Measurements from ENCODE around the gene SLC6A6. TPM values are rescaled to one million over a fixed set of nuclear protein-coding genes. Genes with fewer than 3 reads are reported as not detected.

SLC6A6 gene
- polyA plus RNA-seq, 1 of the 3 experiments (the other 2 are of a cell fraction): 19.1 TPM

DNA sequence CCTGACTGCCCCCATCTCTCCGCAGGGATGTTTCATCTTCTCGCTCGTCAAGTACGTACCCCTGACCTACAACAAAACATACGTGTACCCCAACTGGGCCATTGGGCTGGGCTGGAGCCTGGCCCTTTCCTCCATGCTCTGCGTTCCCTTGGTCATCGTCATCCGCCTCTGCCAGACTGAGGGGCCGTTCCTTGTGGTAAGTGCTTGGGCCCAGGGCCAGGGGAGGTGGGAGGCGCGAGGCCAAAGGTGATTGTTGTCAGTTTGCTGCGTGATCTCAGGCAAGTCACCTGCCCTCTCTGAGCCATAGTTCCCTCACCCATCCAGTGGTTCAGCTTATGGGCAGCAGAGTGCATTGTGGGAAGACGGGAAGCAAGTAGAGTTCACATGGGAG, 79.2 kb downstream of the SLC6A6 start:
- CTCF ChIA-PET: interaction anchor here (5.9 kb wide), 1 partner anchor 14 kb away, joined by 43 read pairs; no protein-coding TSS in a partner anchor
- H3K9me2 ChIP-seq: no peaks in the 10 kb centered on the region
- H4K20me1 ChIP-seq (ENCODE audit: insufficient read depth): no peaks in the 10 kb centered on the region
- H3K4me1 ChIP-seq (ENCODE audit: control insufficient read depth in 1 of 2, insufficient read depth in 2 of 2, low read depth in 1 of 2, low read length in 1 of 2): peaks cover 0 to 14% of the 10 kb centered on the region in 2 experiments; a peak in 1 of 4 replicates
- H3K9me3 ChIP-seq: no peaks in the 10 kb centered on the region
- POLR2A ChIA-PET: no interaction called here
- no peaks in the 10 kb centered on the region for H3K79me2 ChIP-seq (ENCODE audit: insufficient read depth)
- H2AFZ ChIP-seq (ENCODE audit: low read depth): no peak overlapping the region
- no peak overlapping the region for H3K4me3 ChIP-seq (ENCODE audit: low read depth in 2 of 2, low read length in 1 of 2)
- peaks cover 23 to 51% of the 10 kb centered on the region in 2 experiments for H3K36me3 ChIP-seq (replicated peaks in 1 of 2; ENCODE audit: control insufficient read depth in 1 of 2, insufficient read depth in 2 of 2, low read length in 1 of 2)
- no peak overlapping the region for H3K9ac ChIP-seq
- no peaks in the 10 kb centered on the region for H3F3A ChIP-seq (replicated peaks; ENCODE audit: insufficient read depth)
- H3K27me3 ChIP-seq (ENCODE audit: insufficient read depth): no peaks in the 10 kb centered on the region
- WGBS (ENCODE audit: low lambda C conversion rate): 98% methylated on average over 13 of the region's 13 CpGs
- H3K27ac ChIP-seq (ENCODE audit: low read depth in 2 of 2, low read length in 1 of 2): no peak overlapping the region
- no peak for DNase-seq
- TF ChIP-seq NFIC (IDR thresholded peaks at IDR 0.05; ENCODE audit: borderline replicate concordance): no peak
- no peak for TF ChIP-seq YY1 (IDR thresholded peaks at IDR 0.05; ENCODE audit: low read depth)
- no peak for TF ChIP-seq GABPA (IDR thresholded peaks at IDR 0.05; ENCODE audit: low read depth)
- TF ChIP-seq RFX5 (IDR thresholded peaks at IDR 0.05; ENCODE audit: low read length): no peak
- no peak for TF ChIP-seq TEAD4 (IDR thresholded peaks at IDR 0.05; ENCODE audit: borderline replicate concordance, insufficient read depth)
- TF ChIP-seq, protein P1, sequence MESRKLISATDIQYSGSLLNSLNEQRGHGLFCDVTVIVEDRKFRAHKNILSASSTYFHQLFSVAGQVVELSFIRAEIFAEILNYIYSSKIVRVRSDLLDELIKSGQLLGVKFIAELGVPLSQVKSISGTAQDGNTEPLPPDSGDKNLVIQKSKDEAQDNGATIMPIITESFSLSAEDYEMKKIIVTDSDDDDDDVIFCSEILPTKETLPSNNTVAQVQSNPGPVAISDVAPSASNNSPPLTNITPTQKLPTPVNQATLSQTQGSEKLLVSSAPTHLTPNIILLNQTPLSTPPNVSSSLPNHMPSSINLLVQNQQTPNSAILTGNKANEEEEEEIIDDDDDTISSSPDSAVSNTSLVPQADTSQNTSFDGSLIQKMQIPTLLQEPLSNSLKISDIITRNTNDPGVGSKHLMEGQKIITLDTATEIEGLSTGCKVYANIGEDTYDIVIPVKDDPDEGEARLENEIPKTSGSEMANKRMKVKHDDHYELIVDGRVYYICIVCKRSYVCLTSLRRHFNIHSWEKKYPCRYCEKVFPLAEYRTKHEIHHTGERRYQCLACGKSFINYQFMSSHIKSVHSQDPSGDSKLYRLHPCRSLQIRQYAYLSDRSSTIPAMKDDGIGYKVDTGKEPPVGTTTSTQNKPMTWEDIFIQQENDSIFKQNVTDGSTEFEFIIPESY (IDR thresholded peaks at IDR 0.05; ENCODE audit: borderline replicate concordance, low read depth): no peak
- TF ChIP-seq TCF12 (IDR thresholded peaks at IDR 0.05): no peak
- TF ChIP-seq FOXM1 (IDR thresholded peaks at IDR 0.05; ENCODE audit: low read depth): no peak
- TF ChIP-seq RCOR1 (IDR thresholded peaks at IDR 0.05; ENCODE audit: low read length): no peak
- no peak for TF ChIP-seq GATA2 (CRISPR knock-in tag; IDR thresholded peaks at IDR 0.05)
- TF ChIP-seq SIN3A (IDR thresholded peaks at IDR 0.05; ENCODE audit: borderline replicate concordance, low read depth, low read length): no peak
- TF ChIP-seq, protein P2, sequence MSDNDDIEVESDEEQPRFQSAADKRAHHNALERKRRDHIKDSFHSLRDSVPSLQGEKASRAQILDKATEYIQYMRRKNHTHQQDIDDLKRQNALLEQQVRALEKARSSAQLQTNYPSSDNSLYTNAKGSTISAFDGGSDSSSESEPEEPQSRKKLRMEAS (IDR thresholded peaks at IDR 0.05; ENCODE audit: low read depth): no peak
- H3K4me2 ChIP-seq: no peak overlapping the region

DNA sequence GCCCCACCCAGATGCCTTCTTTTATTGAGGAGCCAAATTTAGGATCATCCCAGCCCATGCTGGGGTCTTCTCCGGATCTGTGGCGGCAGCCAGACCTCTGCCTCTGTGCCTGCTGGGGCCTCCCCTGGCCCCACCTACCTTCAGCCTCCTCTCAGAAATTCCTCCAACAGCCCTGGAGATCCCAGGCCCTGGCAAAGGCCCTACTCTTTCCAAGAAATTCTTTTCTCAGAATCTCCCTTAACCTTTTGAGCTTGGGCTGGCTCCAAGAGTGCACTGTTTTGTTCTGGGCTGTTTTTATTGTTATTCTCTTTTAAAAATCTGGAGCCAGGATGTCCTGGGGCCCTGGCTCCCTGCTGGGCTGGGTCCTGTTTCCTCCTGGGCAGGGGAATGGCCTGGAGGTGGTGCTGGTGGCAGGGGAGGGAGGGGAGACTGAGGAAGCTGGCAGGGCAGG, 79.9 kb downstream of the SLC6A6 start:
- no CpG with 5 or more reads among the region's 2 CpGs for WGBS (ENCODE audit: low lambda C conversion rate)
- Histone ChIP-seq H3K79me2 (ENCODE audit: insufficient read depth) (no peaks in the 10 kb centered on the region), H3K9ac (no peak overlapping the region), H3K36me3 (replicated peaks in 1 of 2; ENCODE audit: control insufficient read depth in 1 of 2, insufficient read depth in 2 of 2, low read length in 1 of 2) (peaks cover 23 to 47% of the 10 kb centered on the region in 2 experiments), H3K27me3 (ENCODE audit: insufficient read depth) (no peaks in the 10 kb centered on the region), H3K9me3 (no peaks in the 10 kb centered on the region), H3K4me1 (ENCODE audit: control insufficient read depth in 1 of 2, insufficient read depth in 2 of 2, low read depth in 1 of 2, low read length in 1 of 2) (peaks cover 0 to 14% of the 10 kb centered on the region in 2 experiments; a peak in 1 of 4 replicates), H3K27ac (ENCODE audit: low read depth in 2 of 2, low read length in 1 of 2) (no peak overlapping the region), H3K4me2 (no peak overlapping the region), H4K20me1 (ENCODE audit: insufficient read depth) (0 out of 2 replicates have a peak, but pooled peaks cover 4% of the 10 kb centered on the region), H3K9me2 (no peaks in the 10 kb centered on the region), H3F3A (replicated peaks; ENCODE audit: insufficient read depth) (no peaks in the 10 kb centered on the region), H3K4me3 (ENCODE audit: low read depth in 2 of 2, low read length in 1 of 2) (no peak overlapping the region), H2AFZ (ENCODE audit: low read depth) (no peak overlapping the region)
- POLR2A ChIA-PET: no interaction called here
- CTCF ChIA-PET: interaction anchor here (0.7 to 1.7 kb wide), 3 partner anchors 14 to 279 kb away, joined by 3 to 8 read pairs (median 4); no protein-coding TSS in a partner anchor
- no peak for DNase-seq
- TF ChIP-seq MEF2A (IDR thresholded peaks at IDR 0.05; ENCODE audit: borderline replicate concordance, low read depth) (no peak), EZH2phosphoT487 (IDR thresholded peaks at IDR 0.05; ENCODE audit: borderline replicate concordance, low read depth) (no peak), NRF1 (IDR thresholded peaks at IDR 0.05; ENCODE audit: low read depth, low read length) (no peak), FOXJ3 (CRISPR knock-in tag; IDR thresholded peaks at IDR 0.05) (no peak), TEAD4 (IDR thresholded peaks at IDR 0.05; ENCODE audit: borderline replicate concordance, insufficient read depth) (no peak), RCOR1 (IDR thresholded peaks at IDR 0.05; ENCODE audit: low read length) (no peak), MXI1 (IDR thresholded peaks at IDR 0.05; ENCODE audit: low read depth, low read length) (no peak), SMC3 (IDR thresholded peaks at IDR 0.05; ENCODE audit: low read depth, low read length) (no peak), IRF3 (IDR thresholded peaks at IDR 0.05; ENCODE audit: low read depth, low read length) (no peak), RXRA (IDR thresholded peaks at IDR 0.05; ENCODE audit: borderline replicate concordance, low read depth) (no peak), PBX3 (IDR thresholded peaks at IDR 0.05) (no peak), NFIC (IDR thresholded peaks at IDR 0.05; ENCODE audit: borderline replicate concordance) (no peak)
- TF ChIP-seq, protein P3, sequence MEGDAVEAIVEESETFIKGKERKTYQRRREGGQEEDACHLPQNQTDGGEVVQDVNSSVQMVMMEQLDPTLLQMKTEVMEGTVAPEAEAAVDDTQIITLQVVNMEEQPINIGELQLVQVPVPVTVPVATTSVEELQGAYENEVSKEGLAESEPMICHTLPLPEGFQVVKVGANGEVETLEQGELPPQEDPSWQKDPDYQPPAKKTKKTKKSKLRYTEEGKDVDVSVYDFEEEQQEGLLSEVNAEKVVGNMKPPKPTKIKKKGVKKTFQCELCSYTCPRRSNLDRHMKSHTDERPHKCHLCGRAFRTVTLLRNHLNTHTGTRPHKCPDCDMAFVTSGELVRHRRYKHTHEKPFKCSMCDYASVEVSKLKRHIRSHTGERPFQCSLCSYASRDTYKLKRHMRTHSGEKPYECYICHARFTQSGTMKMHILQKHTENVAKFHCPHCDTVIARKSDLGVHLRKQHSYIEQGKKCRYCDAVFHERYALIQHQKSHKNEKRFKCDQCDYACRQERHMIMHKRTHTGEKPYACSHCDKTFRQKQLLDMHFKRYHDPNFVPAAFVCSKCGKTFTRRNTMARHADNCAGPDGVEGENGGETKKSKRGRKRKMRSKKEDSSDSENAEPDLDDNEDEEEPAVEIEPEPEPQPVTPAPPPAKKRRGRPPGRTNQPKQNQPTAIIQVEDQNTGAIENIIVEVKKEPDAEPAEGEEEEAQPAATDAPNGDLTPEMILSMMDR (IDR thresholded peaks at IDR 0.05): no peak

All from SK-N-SH (cell line).